ENCODE results near the gene ZSCAN4.

Gene ZSCAN4

GRCh38 chr19:57651654-57651996 is 17.1 kb upstream of the ZSCAN4 start:
- no peak for DNase-seq
- Histone ChIP-seq H3K4me3 (ENCODE audit: low read depth, low read length) (no peak overlapping the region), H3K27me3 (replicated peaks) (no peaks in the 10 kb centered on the region), H3K27ac (no peak overlapping the region), H3K36me3 (replicated peaks) (no peaks in the 10 kb centered on the region)
- TF ChIP-seq CTCF (IDR thresholded peaks at IDR 0.05; ENCODE audit: low read depth, low read length, missing control alignments): no peak
- in situ Hi-C loops (cut with HindIII; ENCODE audit: low pct_ligation_motif_present, low sequenced_read_pairs): no loop called here

GRCh38 chr19:57653689-57654088 is 15.0 kb upstream of the ZSCAN4 start:
- DNase-seq: no peak
- in situ Hi-C loops (cut with HindIII; ENCODE audit: low pct_ligation_motif_present, low sequenced_read_pairs): no loop called here
- H3K27ac ChIP-seq: no peak overlapping the region
- TF ChIP-seq CTCF (IDR thresholded peaks at IDR 0.05; ENCODE audit: low read depth, low read length, missing control alignments): no peak
- H3K36me3 ChIP-seq (replicated peaks): no peaks in the 10 kb centered on the region
- no peaks in the 10 kb centered on the region for H3K27me3 ChIP-seq (replicated peaks)
- H3K4me3 ChIP-seq (ENCODE audit: low read depth, low read length): no peak overlapping the region

GRCh38 chr19:57655443-57655842 is 13.3 kb upstream of the ZSCAN4 start:
- in situ Hi-C loops (cut with HindIII; ENCODE audit: low pct_ligation_motif_present, low sequenced_read_pairs): no loop called here
- no peak for DNase-seq
- no peaks in the 10 kb centered on the region for H3K27me3 ChIP-seq (replicated peaks)
- no peaks in the 10 kb centered on the region for H3K36me3 ChIP-seq (replicated peaks)
- H3K27ac ChIP-seq: no peak overlapping the region
- H3K4me3 ChIP-seq (ENCODE audit: low read depth, low read length): no peak overlapping the region
- TF ChIP-seq CTCF (IDR thresholded peaks at IDR 0.05; ENCODE audit: low read depth, low read length, missing control alignments): no peak

GRCh38 chr19:57656346-57656745 is 12.4 kb upstream of the ZSCAN4 start:
- in situ Hi-C loops (cut with HindIII; ENCODE audit: low pct_ligation_motif_present, low sequenced_read_pairs): no loop called here

GRCh38 chr19:57664269-57665127 is 4.2 kb upstream of the ZSCAN4 start:
- H3K27ac ChIP-seq: no peak overlapping the region
- peak; percentile 2 for DNase-seq

More at GRCh38 chr19:57656346-57656745, 12.4 kb upstream of the ZSCAN4 start:
- H3K27me3 ChIP-seq (replicated peaks): no peaks in the 10 kb centered on the region
- TF ChIP-seq CTCF (IDR thresholded peaks at IDR 0.05; ENCODE audit: low read depth, low read length, missing control alignments): no peak
- DNase-seq: no peak
- no peaks in the 10 kb centered on the region for H3K36me3 ChIP-seq (replicated peaks)
- no peak overlapping the region for H3K4me3 ChIP-seq (ENCODE audit: low read depth, low read length)
- H3K27ac ChIP-seq: no peak overlapping the region

More at GRCh38 chr19:57664269-57665127, 4.2 kb upstream of the ZSCAN4 start:
- no peaks in the 10 kb centered on the region for H3K27me3 ChIP-seq (replicated peaks)
- peak overlapping the region; percentile 54 for H3K4me3 ChIP-seq (ENCODE audit: low read depth, low read length)
- H3K36me3 ChIP-seq (replicated peaks): no peaks in the 10 kb centered on the region
- no peak for TF ChIP-seq CTCF (IDR thresholded peaks at IDR 0.05; ENCODE audit: low read depth, low read length, missing control alignments)
- in situ Hi-C loops (cut with HindIII; ENCODE audit: low pct_ligation_motif_present, low sequenced_read_pairs): no loop called here

Data from brain microvascular endothelial cell (primary cell).